Anterior cingulate cortex (tissue), 58 donors: ENCODE results near the gene ZSCAN10.

Source experiments
- DNase-seq, 58 donors: peaks; one replicate each; lab custom pipeline; 2025; lab: John Stamatoyannopoulos, UW

The ZSCAN10 gene

GRCh38 chr16:3051494-3051893 is 47.6 kb downstream of the ZSCAN10 start:
- no peak for DNase-seq

- no peak for DNase-seq
Observed at GRCh38 chr16:3051009-3051408, 48.1 kb downstream of the ZSCAN10 start.

GRCh38 chr16:3050487-3050886 is 48.6 kb downstream of the ZSCAN10 start:
- DNase-seq, result no peak

- DNase-seq, result no peak
Observed at GRCh38 chr16:3049921-3050481, 49.1 kb downstream of the ZSCAN10 start.

GRCh38 chr16:3047387-3047720 is 51.7 kb downstream of the ZSCAN10 start:
- no peak for DNase-seq

GRCh38 chr16:3046641-3047386 is 52.3 kb downstream of the ZSCAN10 start:
- no peak for DNase-seq

GRCh38 chr16:3045758-3046640 is 53.1 kb downstream of the ZSCAN10 start, which contains the start of gene MMP25:
Gene MMP25, plus strand, starts transcription at chr16:3046561. Its CDS starts 357 bp downstream, at chr16:3046918.
- DNase-seq, result no peak

GRCh38 chr16:3044708-3045107 is 54.4 kb downstream of the ZSCAN10 start:
- no peak for DNase-seq

GRCh38 chr16:3042376-3042775 is 56.7 kb downstream of the ZSCAN10 start:
- no peak for DNase-seq

- no peak for DNase-seq
Observed at GRCh38 chr16:3038896-3039295, 60.2 kb downstream of the ZSCAN10 start.
